GM19023 (cell line): ENCODE data around the gene TCP11.

Experiments
- ATAC-seq: cut with Tn5 transposase; IDR thresholded peaks from one replicate; pipeline ENCODE4 v1.9.1; 2021; ENCODE audit warnings: mild to moderate bottlenecking, moderate library complexity; ENCODE audit not compliant: unreplicated experiment

Gene TCP11

DNA sequence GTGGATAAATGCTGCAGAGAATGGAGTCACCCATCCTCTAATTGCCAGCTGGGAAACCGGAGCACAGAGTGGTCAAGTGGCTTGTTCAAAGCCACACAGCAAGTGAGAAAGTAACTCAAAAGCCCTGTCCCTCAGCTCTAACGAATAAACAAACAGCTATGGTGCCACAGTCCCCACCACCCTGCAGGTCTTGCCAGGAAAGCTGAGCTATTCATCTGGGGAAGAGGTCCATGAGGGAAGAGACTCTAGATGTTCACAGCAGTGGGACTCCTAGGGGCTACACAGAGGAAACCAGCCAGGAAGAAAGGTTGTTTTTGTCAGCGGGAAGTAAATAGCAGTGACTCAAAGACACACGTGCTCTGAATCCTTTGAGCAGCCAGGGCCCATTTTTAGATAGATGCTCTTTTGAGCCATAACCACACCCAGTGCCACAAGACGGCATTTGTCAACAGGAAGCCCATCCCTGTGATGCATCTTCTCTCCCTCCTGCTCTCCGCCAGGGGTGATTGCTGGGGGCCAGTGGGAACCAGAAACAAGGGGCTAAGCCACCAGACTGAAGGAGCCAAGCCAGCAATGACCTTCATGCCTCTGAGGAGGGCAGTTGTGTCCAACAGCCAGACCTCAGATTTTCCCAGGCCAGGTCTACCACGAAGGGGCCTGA is 32.4 kb upstream of the TCP11 start:
- ATAC-seq: no peak

DNA sequence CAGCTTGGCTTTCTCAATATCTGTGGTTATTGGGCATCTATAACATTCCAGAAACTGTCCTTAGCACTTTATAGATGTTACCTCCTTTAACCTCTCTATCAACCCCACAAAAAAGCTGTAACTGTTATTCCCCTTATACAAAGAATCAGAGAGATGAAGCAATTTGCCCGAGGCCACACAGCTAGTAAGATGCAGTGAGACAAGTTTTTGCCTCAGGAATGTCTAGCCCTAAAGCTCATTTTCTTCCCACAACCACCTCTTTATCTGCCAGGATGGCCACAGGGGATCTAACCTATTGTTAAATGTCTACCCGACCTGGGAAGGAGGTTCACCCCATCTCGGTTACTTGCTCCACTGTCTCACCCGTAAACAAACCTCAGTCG is 31.9 kb upstream of the TCP11 start:
- ATAC-seq: no peak

- no peak for ATAC-seq
Observed at GRCh38 chr6:35170891-35171290, 29.8 kb upstream of the TCP11 start.

DNA sequence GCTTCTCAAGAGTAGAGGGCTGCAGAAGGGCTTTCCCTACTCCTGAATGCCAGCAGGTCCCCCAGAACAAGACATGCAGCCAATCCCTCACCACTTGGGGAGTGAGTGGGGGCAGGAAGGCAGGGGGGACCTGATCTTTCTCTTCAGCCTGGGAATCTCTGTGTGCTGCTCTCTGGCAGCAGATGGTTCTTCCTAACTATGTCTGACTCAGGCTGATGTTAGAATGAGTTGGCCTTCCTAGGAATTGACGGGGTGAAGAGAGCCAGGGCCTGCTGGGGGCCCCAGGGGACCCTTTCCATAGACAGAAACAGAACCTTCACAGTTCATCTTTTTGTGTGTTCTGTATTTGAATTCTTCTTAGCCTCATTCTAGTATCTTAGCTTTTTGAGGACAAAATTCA is 29.0 kb upstream of the TCP11 start:
- ATAC-seq: no peak

GRCh38 chr6:35168461-35168861 is 27.3 kb upstream of the TCP11 start:
- ATAC-seq: no peak

DNA sequence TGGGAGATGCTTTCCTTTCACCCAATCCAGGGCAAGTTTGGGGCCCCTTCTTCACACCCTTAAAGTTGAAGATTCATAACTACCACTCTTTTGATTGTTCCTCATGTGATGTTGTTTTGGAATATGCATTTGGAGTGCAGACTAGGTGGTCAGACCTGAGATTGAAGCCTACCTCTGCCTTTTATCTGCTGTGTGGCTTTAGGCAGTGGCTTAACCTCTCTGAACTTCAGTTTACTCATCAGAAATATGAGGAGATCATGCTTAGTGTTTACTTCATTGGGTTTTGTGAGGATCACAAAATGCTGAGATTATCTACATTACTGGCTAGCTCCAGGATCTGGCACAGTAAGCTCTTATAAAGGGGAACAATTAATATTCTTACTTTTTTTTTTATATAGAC is 26.4 kb upstream of the TCP11 start:
- ATAC-seq: no peak

DNA sequence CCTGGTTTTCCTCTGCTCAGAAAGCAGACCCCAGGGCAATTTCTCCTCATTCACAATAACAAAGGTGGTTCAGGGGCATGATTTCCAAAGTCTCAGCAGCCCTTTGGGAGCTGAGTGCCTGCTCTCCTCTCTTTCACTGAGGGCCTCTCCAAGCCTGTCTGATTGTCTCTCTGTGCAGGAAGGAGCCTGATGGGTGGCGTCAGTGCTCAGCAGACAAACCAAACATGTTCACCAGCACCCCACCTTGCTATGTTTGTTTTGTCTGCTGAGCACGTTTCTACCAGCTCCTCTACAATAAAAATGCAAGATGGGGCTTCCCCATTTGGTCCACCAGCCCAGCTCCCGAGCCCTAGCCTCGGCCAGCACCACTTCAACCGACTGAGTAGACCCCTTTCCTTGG is 25.4 kb upstream of the TCP11 start:
- ATAC-seq: no peak

DNA sequence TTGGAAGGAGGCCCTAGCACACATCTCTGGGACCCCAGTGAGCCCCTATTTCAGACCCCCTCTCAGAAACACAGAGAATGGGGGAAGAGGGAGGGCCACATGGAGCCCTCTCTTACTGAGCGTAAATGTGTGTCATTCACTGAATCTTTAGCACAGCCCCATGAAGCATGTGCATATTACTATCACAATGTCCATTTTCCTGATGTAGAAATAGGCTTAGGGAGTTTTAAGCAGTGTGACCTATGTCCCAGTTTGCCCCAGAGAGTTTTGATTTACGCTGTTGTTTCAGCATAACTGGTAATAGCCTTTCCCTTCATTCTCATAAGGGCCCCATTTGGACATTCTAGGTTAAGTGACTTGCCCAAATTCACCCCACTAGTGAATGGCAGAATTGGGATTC is 25.0 kb upstream of the TCP11 start:
- ATAC-seq: no peak

- ATAC-seq: no peak
Observed at GRCh38 chr6:35165630-35166071, 24.5 kb upstream of the TCP11 start.

- no peak for ATAC-seq
Observed at GRCh38 chr6:35164868-35165267, 23.7 kb upstream of the TCP11 start.

DNA sequence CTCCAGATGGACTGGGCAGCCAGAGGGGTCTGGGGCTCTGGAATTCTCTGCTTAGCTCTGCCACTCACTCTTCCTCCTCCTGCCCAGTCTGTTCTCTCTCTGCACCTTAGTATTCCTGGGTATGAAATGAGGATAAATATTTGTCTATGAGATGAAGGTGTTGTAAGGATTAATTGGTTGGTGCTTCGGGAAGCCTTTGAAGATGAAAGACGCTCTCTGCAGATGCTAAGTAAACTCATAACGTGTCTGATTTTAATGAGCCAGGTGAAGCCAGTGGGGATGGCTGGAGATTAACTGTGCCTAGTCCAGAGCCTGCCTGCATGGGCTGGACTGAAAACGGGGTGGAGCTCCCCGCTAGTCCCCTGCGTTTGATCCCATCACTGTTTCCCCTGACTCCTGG is 23.1 kb upstream of the TCP11 start:
- ATAC-seq: no peak

DNA sequence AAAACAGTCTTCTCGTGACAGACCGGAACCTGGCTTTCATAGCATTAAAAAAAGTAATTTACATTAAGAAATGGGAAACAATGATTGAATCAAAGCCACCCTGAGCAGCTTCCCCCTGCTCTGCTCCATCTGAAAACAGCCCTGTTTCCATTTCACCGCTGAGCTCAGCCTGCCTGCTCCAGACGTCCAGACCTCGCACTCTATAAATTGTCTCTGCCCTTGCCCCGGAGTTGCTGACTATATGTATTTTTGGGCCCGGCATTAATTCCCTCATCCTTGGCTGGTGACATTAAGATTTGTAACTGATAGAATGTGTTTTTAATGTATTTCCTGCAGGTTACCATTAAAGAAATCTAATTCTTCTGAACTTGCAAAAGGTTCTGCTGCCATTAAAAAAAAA is 22.7 kb upstream of the TCP11 start:
- ATAC-seq: no peak

DNA sequence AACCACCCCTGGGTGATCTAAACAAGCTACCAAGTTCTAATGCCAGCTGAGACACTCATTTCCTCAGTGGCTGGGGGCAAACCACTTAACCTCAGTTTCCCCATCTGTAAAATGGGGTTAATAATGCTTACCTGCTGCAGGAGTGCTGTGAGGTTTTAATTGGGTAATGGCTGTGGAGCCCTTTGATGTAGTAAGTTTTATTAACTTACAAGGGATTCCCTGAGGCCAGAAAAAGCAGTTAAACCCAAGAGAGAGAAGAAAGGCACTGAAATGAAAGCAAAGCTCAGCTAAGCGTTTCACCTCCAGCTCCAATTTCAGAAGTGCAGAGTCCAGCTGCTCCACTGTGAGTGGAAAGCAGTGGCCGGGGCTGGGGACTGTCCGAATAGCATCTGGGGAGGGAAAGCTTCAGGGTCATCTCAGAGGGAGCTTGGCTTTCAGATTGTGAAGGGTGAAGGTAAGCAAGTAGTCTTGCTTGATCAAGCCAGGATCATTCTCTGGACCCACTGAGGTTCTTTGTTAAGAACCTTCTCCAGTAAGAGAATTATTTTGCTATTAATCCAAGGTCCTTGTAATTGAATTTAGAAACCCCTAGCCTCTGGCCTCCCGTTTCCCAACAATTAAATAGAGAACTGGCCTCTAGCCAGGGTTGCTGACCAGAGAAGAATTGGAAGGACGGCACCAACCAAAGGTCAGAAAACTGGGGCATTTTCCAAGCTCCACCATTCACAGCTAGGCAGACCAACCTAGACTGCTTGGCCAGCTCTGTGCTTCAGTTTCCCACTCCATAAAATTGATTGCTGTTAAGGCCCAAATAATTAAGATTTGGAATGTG is 20.9 kb upstream of the TCP11 start:
- no peak for ATAC-seq

DNA sequence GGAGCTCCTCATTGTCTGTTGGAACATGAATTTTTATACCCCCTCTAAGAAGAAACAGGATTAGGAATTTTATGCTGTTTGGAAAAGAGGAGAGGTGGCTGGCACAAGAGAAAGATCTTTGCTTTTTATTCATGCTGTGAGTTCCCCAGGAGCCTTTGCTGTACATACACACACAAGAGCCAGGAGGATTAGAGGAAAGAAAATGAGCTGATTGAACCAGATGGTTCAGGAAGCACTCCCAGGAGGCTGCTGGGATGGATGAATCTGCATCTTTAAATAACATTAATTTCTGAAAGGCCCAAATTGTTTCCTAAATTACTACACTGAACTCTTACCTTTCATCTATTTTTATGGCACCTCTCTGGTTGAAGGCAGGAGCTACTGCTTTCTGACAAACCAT is 20.1 kb upstream of the TCP11 start:
- ATAC-seq: no peak

- ATAC-seq: no peak
Observed at GRCh38 chr6:35160642-35161041, 19.5 kb upstream of the TCP11 start.

DNA sequence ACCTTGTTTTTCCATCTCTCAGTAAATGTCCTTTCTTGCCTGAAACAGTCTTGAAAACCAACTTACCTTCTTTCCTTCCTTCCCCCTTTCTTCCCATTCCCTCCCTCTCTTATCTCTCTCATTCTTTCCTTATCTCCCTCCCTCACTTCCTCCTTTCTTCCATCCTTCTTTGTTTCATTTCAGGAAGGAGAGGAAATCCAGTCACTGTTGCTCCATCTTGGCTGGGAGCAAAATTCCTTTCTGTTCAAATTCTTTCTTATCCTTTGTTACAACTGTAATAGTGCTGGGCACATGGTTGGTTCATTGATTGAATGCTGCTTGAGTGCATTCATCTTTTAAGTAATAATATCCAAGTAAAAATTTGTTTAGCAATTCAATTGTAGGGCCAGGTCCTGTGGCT is 17.4 kb upstream of the TCP11 start:
- no peak for ATAC-seq

DNA sequence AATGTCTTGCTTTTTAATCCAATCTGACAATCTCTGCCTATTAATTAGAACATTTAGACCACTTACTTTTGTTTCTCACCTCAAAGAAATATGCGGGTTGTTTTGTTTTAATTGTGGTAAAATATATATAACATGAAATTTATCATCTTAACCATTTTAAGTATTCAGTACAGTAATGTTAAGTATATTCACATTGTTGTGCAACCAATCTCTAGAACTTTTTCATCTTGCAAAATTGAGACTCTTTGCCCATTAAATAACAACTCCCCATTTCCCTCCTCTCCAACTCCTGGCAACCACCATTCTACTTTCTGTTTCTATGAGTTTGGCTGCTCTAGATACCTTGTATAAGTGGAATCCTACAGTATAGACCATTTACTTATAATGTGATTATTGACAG is 13.8 kb upstream of the TCP11 start:
- no peak for ATAC-seq

DNA sequence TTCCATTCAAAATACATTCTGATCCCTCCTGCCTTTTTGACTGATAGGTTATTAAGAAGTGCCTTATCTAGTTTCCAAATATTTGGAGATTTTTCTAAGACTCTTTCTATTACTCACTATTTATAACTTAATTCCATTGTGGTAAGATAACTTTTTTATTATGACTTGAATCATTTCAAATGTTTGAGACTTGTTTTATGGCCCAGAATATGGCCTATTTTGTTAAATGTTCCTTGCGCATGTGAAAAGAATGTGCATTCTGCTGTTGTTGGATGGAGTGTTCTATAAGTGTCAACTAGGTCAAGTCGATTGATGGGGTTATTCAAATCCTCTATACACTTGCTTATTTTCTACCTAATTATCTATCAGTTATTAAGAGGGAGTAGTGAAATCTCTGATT is 13.1 kb upstream of the TCP11 start:
- ATAC-seq: no peak

DNA sequence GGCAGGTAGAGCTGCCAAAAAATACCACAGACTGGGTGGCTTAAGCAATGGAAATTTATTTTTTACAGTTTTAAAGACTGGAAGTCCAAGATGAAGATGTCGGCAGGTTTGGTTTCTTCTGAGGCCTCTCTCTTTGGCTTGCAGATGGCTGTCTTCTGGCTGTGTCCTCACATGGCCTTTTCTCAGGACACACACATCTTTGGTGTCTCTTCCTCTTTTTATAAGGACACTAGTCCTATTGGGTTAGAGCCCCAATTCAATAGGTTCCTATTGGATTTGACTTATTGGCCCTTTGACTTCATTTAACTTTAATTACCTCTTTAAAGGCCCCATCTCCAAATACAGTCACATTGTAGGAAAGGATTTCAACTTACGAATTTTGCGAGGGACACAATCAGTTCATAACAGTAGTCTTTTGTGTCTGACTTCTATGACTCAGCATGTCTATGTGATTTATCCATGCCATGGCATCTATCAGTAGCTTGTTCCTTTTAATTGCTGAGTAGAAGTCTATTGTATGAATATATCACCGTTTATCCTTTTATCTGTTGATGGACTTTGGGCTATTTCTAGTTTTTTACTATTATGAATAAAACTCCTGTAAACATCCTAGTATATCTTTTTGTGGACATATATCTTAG is 11.0 kb upstream of the TCP11 start:
- no peak for ATAC-seq

- ATAC-seq: no peak
Observed at GRCh38 chr6:35151466-35151865, 10.3 kb upstream of the TCP11 start.

- no peak for ATAC-seq
Observed at GRCh38 chr6:35149891-35150566, 8.9 kb upstream of the TCP11 start.
